Breast epithelium (tissue), 4 donors: ENCODE results near the gene FCRLA. TPM values are rescaled to one million over a fixed set of nuclear protein-coding genes. Genes with fewer than 3 reads are reported as not detected.
"Not testable (repeated sequence)": the region's sequence is repeated elsewhere in the genome, so short reads cannot be mapped to it uniquely, and the experiment has no call there.

Source experiments
- DNase-seq, 2 donors: peaks; one replicate each; pipeline ENCODE4 v3.0.0-alpha.2; 2019; ENCODE audit warnings: low spot score in 2 of 2
- H3K27ac ChIP-seq, 2 donors: fragments of 200-600 bp; sonication (generic) in 1 of 2; one replicate each; pipeline ENCODE4 v1.5.1; 2016 to 2019; ENCODE audit warnings: mild to moderate bottlenecking in 1 of 2
- H3K27me3 ChIP-seq, 2 donors: fragments of 200-600 bp; sonication (generic) in 1 of 2; one replicate each; pipeline versions ENCODE4 v1.5.1 to v1.6.0; 2017 to 2019; ENCODE audit warnings: control low read depth in 1 of 2, mild to moderate bottlenecking in 1 of 2
- H3K36me3 ChIP-seq: fragments of 200-600 bp; one replicate; pipeline ENCODE4 v1.5.1; 2019
- H3K4me1 ChIP-seq, 2 donors: fragments of 200-600 bp; sonication (generic); one replicate each; pipeline ENCODE4 v1.5.1; 2016 to 2019; ENCODE audit warnings: control low read depth in 1 of 2
- H3K4me3 ChIP-seq, 3 donors: fragments of 200-600 bp; sonication (generic); 1 replicate in 2 of 3; 2 replicates in 1 of 3; pipeline ENCODE4 v1.5.1; 2016 to 2019; ENCODE audit warnings: mild to moderate bottlenecking in 3 of 3, moderate library complexity in 2 of 3
- H3K9me3 ChIP-seq, 2 donors: fragments of 200-600 bp; sonication (generic) in 1 of 2; one replicate each; pipeline ENCODE4 v1.5.1; 2016 to 2019; ENCODE audit warnings: control low read depth in 1 of 2
- CTCF ChIP-seq, 3 donors: fragments of 450-650 bp; IDR thresholded peaks; one replicate each; pipeline ENCODE4 v1.5.1; 2016 to 2017; ENCODE audit warnings: antibody characterized with exemption in 3 of 3, mild to moderate bottlenecking in 3 of 3, moderate library complexity in 3 of 3
- POLR2A ChIP-seq: fragments of 450-650 bp; IDR thresholded peaks from one replicate; pipeline ENCODE4 v1.6.1; 2016; ENCODE audit warnings: antibody characterized with exemption, mild to moderate bottlenecking, moderate library complexity
- POLR2AphosphoS5 ChIP-seq, 3 donors: sonication (generic); formaldehyde crosslinking; IDR thresholded peaks; one replicate each; pipeline ENCODE4 v1.6.1; 2017; ENCODE audit warnings: antibody characterized with exemption in 3 of 3
- intact Hi-C: fragments of 100-400 bp; cut with DNase I; formaldehyde crosslinking; loops from one replicate; pipeline ENCODE4 v1.15.1; 2023; ENCODE audit warnings: low total_unique reads
- total RNA-seq, 3 donors: library from RNA; depleted of rRNA; stranded (reverse); fragments of >200 nt; gene quantifications; one replicate each; pipeline ENCODE4 v1.1.0, GENCODE V29; 2016

FCRLA gene
- total RNA-seq = under 1 TPM in 1 of 3 donors, not detected in 2; 0.15 TPM

GRCh38 chr1:161706482-161707347, at the start of gene FCRLA:
Gene FCRLA (plus strand): TSS chr1:161707229. CDS start chr1:161707265, 36 bp downstream.
- H3K36me3 ChIP-seq = no peaks in the 10 kb centered on the region
- no peaks in the 10 kb centered on the region for H3K9me3 ChIP-seq
- no peaks in the 10 kb centered on the region for H3K27me3 ChIP-seq
- no peak for DNase-seq
- H3K27ac ChIP-seq = no peak within 1 kb of the TSS
- TF ChIP-seq POLR2A = no peak
- TF ChIP-seq POLR2AphosphoS5 (IDR thresholded peaks at IDR 0.05) = no peak
- TF ChIP-seq CTCF (IDR thresholded peaks at IDR 0.05) = no peak
- H3K4me1 ChIP-seq = no peaks in the 10 kb centered on the region
- no peak within 1 kb of the TSS for H3K4me3 ChIP-seq
- intact Hi-C loops = no loop called here

GRCh38 chr1:161658524-161658923, 48.5 kb upstream of the FCRLA start:
- H3K27ac ChIP-seq, DNase-seq, H3K27me3 ChIP-seq, H3K36me3 ChIP-seq, H3K9me3 ChIP-seq, intact Hi-C loops, H3K4me3 ChIP-seq, H3K4me1 ChIP-seq: not testable (repeated sequence)

- H3K4me1 ChIP-seq, H3K4me3 ChIP-seq, DNase-seq, intact Hi-C loops, H3K27ac ChIP-seq, H3K36me3 ChIP-seq, H3K27me3 ChIP-seq, H3K9me3 ChIP-seq: not testable (repeated sequence)
Observed at GRCh38 chr1:161661660-161662311, 45.2 kb upstream of the FCRLA start.

GRCh38 chr1:161662684-161663339, 44.2 kb upstream of the FCRLA start, which contains the start of gene FCGR2B:
Gene FCGR2B (plus strand): TSS chr1:161663143. CDS start chr1:161663242, 99 bp downstream.
- H3K27me3 ChIP-seq, H3K4me1 ChIP-seq, H3K9me3 ChIP-seq, H3K27ac ChIP-seq, intact Hi-C loops, H3K36me3 ChIP-seq, H3K4me3 ChIP-seq, DNase-seq: not testable (repeated sequence)

- H3K36me3 ChIP-seq, DNase-seq, H3K27me3 ChIP-seq, H3K9me3 ChIP-seq, H3K4me3 ChIP-seq, intact Hi-C loops, H3K27ac ChIP-seq, H3K4me1 ChIP-seq: not testable (repeated sequence)
Observed at GRCh38 chr1:161663569-161663968, 43.5 kb upstream of the FCRLA start.

- H3K4me3 ChIP-seq, H3K36me3 ChIP-seq, H3K27ac ChIP-seq, H3K27me3 ChIP-seq, DNase-seq, intact Hi-C loops, H3K9me3 ChIP-seq, H3K4me1 ChIP-seq: not testable (repeated sequence)
Observed at GRCh38 chr1:161664689-161665088, 42.3 kb upstream of the FCRLA start.

- intact Hi-C loops = not testable (repeated sequence)
Observed at GRCh38 chr1:161671045-161672020, 35.7 kb upstream of the FCRLA start.

GRCh38 chr1:161673437-161673836, 33.6 kb upstream of the FCRLA start:
- H3K4me1 ChIP-seq, H3K27me3 ChIP-seq, H3K27ac ChIP-seq, H3K9me3 ChIP-seq, H3K36me3 ChIP-seq, H3K4me3 ChIP-seq, intact Hi-C loops, DNase-seq: not testable (repeated sequence)

More at GRCh38 chr1:161671045-161672020, 35.7 kb upstream of the FCRLA start:
- H3K9me3 ChIP-seq, DNase-seq, H3K4me3 ChIP-seq, H3K27me3 ChIP-seq, H3K4me1 ChIP-seq, H3K27ac ChIP-seq, H3K36me3 ChIP-seq: not testable (repeated sequence)

GRCh38 chr1:161674447-161674846, 32.6 kb upstream of the FCRLA start:
- intact Hi-C loops, H3K4me3 ChIP-seq, H3K4me1 ChIP-seq, H3K36me3 ChIP-seq, H3K27ac ChIP-seq, DNase-seq, H3K27me3 ChIP-seq, H3K9me3 ChIP-seq: not testable (repeated sequence)

- H3K27me3 ChIP-seq, DNase-seq, H3K9me3 ChIP-seq, H3K36me3 ChIP-seq, H3K4me1 ChIP-seq, H3K4me3 ChIP-seq, intact Hi-C loops, H3K27ac ChIP-seq: not testable (repeated sequence)
Observed at GRCh38 chr1:161674908-161675307, 32.1 kb upstream of the FCRLA start.
